ENCODE results near the gene PHYHD1. TPM values are rescaled to one million over a fixed set of nuclear protein-coding genes. Genes with fewer than 3 reads are reported as not detected.
A peak's percentile ranks its signal among the peaks of the same experiment; 100 is the strongest.

PHYHD1 gene
- total and polyA plus RNA-seq, 2 of the 13 experiments (the other 11 are each of a cell fraction or from before 2014, with no cell fraction given): 10.6 to 25.3 TPM

DNA sequence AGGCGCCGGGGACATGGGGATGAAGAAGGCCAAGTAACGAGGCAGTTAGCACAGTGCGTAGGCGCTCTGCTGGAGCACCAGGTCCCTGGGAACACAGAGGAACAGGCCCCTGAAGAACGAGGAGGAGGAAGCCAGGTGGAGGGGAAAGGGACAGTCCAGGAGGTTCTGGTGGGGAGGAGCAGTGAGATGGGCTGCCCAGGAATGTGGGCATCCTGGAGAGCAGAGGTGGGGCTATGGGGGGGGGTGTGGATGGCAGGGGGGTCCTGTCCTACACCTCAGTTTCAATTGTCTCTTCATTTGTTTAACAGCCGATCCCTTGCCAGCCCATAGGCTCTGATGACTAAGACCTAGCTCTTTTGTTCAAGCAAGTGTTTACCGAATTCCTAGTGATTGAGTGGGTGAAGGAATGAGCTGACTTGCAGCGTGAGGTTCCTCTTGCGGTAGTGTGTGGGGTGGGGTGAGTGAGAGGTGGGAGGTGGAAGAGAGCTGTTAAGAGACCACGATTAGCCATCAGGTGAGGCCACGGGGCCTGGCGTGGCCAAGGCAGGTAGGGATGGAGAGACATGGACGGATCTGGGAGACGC, 8.4 kb upstream of the PHYHD1 start (continued):
- TF ChIP-seq ZNF687 (CRISPR knock-in tag; IDR thresholded peaks at IDR 0.05) (no peak; the same call in 1 of the 2 replicates), HNRNPLL (IDR thresholded peaks at IDR 0.05; ENCODE audit: low read depth, low read length, poor library complexity, severe bottlenecking) (no peak), ZNF784 (CRISPR knock-in tag; IDR thresholded peaks at IDR 0.05; ENCODE audit: borderline replicate concordance) (no peak), NCOA5 (CRISPR knock-in tag; IDR thresholded peaks at IDR 0.05) (no peak), BCL6 (CRISPR knock-in tag; IDR thresholded peaks at IDR 0.05) (0 out of 2 replicates have a peak, but pooled peaks have one; percentile 11), ZBTB20 (CRISPR knock-in tag; IDR thresholded peaks at IDR 0.05; ENCODE audit: borderline replicate concordance, low read depth) (peak; percentile 51; the same call in 1 of the 2 replicates), KDM6A (CRISPR knock-in tag; IDR thresholded peaks at IDR 0.05; ENCODE audit: low read depth) (no peak), CHCHD3 (CRISPR knock-in tag; IDR thresholded peaks at IDR 0.05) (no peak), ZNF614 (CRISPR knock-in tag; IDR thresholded peaks at IDR 0.05; ENCODE audit: borderline replicate concordance) (peak; percentile 39; the same call in 1 of the 2 replicates)
- TF ChIP-seq, protein P1, sequence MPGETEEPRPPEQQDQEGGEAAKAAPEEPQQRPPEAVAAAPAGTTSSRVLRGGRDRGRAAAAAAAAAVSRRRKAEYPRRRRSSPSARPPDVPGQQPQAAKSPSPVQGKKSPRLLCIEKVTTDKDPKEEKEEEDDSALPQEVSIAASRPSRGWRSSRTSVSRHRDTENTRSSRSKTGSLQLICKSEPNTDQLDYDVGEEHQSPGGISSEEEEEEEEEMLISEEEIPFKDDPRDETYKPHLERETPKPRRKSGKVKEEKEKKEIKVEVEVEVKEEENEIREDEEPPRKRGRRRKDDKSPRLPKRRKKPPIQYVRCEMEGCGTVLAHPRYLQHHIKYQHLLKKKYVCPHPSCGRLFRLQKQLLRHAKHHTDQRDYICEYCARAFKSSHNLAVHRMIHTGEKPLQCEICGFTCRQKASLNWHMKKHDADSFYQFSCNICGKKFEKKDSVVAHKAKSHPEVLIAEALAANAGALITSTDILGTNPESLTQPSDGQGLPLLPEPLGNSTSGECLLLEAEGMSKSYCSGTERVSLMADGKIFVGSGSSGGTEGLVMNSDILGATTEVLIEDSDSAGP (CRISPR knock-in tag; IDR thresholded peaks at IDR 0.05; ENCODE audit: borderline replicate concordance): no peak
